ENCODE measurements around the gene TEAD1.

The TEAD1 gene

DNA sequence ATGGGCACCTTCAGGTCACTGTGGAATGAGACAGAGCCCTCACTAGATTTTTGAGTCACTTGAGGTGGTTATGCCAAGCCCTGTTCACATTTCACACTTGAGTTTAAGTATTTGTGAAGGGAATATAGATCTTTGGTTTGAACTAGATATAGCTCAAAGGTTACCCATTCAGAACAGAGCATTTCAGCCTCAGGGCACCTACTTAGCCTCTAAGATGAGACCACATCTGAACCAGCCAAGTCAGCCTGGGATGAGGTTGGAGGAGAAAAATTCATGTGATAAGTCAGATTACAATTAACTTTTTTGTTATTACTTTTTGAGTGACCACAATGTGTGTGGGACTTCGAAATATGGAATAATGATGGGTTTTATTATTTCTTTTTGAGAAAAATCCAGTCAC is 127.8 kb downstream of the TEAD1 start:
- H3K27ac ChIP-seq = peak overlapping the region; percentile 91
- TF ChIP-seq, protein P1, sequence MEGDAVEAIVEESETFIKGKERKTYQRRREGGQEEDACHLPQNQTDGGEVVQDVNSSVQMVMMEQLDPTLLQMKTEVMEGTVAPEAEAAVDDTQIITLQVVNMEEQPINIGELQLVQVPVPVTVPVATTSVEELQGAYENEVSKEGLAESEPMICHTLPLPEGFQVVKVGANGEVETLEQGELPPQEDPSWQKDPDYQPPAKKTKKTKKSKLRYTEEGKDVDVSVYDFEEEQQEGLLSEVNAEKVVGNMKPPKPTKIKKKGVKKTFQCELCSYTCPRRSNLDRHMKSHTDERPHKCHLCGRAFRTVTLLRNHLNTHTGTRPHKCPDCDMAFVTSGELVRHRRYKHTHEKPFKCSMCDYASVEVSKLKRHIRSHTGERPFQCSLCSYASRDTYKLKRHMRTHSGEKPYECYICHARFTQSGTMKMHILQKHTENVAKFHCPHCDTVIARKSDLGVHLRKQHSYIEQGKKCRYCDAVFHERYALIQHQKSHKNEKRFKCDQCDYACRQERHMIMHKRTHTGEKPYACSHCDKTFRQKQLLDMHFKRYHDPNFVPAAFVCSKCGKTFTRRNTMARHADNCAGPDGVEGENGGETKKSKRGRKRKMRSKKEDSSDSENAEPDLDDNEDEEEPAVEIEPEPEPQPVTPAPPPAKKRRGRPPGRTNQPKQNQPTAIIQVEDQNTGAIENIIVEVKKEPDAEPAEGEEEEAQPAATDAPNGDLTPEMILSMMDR (conservative IDR thresholded peaks at IDR 0.05; ENCODE audit: low read depth) = no peak
- DNase-seq (ENCODE audit: low spot score) = no peak
- ChIA-PET CTCF (no interaction called here), POLR2A (ENCODE audit: low non-redundant PET) (no interaction called here)

DNA sequence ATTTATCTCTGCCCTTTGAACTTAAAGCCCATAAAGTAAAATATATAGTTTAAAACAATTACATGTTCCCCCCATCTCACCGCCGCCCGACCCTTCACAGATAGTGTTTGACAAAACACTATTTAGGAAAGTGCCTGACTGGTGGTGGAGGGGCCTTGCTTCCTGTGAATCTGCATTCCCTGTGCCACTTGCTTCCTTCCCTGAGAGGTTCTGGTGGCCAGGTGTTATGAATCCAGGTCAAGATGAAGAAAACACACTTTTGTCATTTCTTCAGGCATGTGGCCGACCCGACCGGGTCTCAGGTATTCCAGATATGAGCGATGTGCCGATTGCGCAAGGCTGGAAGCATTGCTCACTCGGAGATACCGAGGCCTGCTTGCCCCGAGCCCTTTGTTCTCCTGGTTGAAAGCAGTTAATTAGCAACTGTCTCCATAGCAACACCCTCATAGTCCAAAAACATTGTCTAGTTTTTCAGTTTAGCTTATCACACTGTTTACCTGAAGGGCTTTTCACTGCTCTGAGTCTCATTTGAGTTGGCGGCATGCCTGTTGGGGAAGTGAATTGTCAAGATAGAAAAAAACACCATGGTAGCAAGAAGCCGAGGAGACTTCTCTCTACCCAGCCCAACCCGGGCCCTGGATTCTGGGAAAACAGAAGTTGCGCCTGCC is 128.3 kb downstream of the TEAD1 start:
- CTCF ChIA-PET = no interaction called here
- DNase-seq (ENCODE audit: low spot score) = peak; percentile 96
- peak overlapping the region; percentile 91 for H3K27ac ChIP-seq
- POLR2A ChIA-PET (ENCODE audit: low non-redundant PET) = no interaction called here
- TF ChIP-seq, protein P1 (conservative IDR thresholded peaks at IDR 0.05; ENCODE audit: low read depth) = no peak

DNA sequence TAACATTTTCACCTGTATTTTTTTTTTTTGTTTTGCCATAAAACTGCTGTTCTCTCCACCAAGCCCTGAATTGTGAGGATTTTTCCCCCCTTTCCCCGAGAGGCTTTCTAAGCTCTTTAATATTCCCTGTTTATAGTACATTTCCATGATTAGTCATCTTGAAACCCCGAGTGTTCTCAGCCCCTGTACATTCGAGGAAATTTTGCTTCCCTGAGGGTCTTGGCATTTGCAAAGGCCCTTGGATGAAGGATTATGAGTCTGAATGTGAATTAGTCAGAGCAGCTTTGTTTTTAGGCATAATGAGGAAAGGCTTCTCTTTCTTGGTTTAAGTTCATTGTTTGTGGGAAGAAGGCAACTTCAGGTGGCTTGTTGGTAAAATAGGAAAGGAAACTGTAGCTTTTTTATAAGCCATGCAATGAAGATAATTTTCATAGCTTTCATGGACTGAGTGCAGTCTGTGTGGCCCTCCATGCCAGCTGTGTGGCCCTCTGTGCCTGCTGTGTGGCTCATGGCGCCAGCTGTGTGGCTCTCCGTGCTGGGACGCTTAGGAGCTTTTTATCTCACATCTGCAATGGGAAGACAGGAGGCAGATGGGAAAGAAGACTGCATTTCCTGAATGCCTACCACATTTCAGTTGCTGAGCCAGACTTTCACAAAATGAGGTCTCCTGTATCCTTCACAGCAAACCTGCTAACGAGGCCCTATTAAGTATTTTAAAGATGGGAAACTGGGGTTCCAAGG is 129.0 kb downstream of the TEAD1 start:
- POLR2A ChIA-PET (ENCODE audit: low non-redundant PET) = no interaction called here
- no peak for DNase-seq (ENCODE audit: low spot score)
- TF ChIP-seq, protein P1 (conservative IDR thresholded peaks at IDR 0.05; ENCODE audit: low read depth) = no peak
- CTCF ChIA-PET = interaction anchor here (0.5 to 1.0 kb wide), 2 partner anchors 31 to 76 kb away, joined by 3 read pairs; no protein-coding TSS in a partner anchor
- peak overlapping the region; percentile 91 for H3K27ac ChIP-seq

DNA sequence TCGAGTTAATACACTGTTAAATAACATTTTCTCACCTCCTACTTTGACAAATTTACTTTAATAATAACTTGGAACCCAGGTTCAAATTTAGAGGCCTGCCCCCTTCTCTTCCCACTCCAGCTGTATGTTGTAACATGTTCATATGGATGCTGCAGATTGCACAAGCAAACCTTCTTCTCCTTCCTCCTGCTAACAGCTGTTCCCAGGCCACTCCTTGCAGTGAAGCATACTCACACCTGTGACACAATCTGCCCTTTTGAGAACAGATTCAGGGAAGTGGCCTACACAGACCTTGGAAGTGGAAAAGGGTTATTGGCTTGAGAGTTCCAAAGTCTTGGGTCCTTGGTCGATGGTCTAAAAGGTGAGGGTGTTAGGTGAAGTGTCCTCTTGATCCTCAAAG is 131.9 kb downstream of the TEAD1 start:
- ChIA-PET POLR2A (ENCODE audit: low non-redundant PET) (no interaction called here), CTCF (no interaction called here)
- no peak overlapping the region for H3K27ac ChIP-seq
- DNase-seq (ENCODE audit: low spot score) = no peak
- TF ChIP-seq, protein P1 (conservative IDR thresholded peaks at IDR 0.05; ENCODE audit: low read depth) = no peak

DNA sequence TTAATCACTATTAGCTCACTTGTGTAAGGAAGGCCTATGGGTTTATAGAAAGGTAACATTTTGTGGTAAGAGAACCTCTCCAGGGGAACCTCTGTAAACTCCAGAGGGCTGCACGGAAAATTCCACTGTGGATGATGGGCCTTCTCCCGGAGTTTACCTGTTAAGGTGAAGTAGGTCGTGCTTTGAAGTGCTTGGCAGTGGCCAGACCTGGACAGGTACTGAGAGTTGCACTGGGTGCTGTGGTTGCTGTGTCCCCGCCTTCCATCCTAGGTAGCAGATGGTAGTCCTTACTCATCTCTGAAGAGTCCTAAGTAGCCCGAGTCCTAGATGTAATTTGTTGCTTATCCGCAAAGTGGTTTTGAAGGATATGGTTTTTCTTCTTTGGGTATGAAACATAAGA is 133.4 kb downstream of the TEAD1 start:
- TF ChIP-seq, protein P1 (conservative IDR thresholded peaks at IDR 0.05; ENCODE audit: low read depth) = no peak
- H3K27ac ChIP-seq = no peak overlapping the region
- CTCF ChIA-PET = interaction anchor here (0.6 to 0.8 kb wide), 2 partner anchors 80 to 105 kb away, joined by 3 to 4 read pairs; no protein-coding TSS in a partner anchor
- no peak for DNase-seq (ENCODE audit: low spot score)
- POLR2A ChIA-PET (ENCODE audit: low non-redundant PET) = no interaction called here

DNA sequence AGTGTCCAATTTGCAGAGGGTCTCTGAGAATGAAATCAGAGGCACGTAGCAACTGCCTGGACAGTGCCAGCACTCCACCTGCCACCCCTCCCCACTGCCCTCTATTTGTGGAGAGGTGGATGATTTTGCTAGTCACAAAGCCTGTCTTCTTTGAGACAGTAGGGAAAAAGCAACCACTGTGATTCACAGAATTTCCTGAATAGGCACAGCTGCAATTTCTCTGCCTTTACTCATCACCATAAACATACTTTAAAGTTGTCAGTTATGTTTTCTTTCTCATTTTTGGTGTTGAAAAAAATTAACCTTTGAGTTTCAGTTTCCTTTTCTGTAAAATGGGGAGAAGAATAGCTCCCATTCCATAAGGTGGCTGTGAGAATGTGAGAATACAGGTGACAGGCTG is 134.3 kb downstream of the TEAD1 start:
- DNase-seq (ENCODE audit: low spot score) = no peak
- H3K27ac ChIP-seq = peak overlapping the region; percentile 61
- TF ChIP-seq, protein P1 (conservative IDR thresholded peaks at IDR 0.05; ENCODE audit: low read depth) = no peak
- POLR2A ChIA-PET (ENCODE audit: low non-redundant PET) = no interaction called here
- CTCF ChIA-PET = no interaction called here

Measured in RWPE1 (cell line).